Gastrocnemius medialis (tissue), 4 donors: ENCODE data around the gene SPON1. TPM values are rescaled to one million over a fixed set of nuclear protein-coding genes. Genes with fewer than 3 reads are reported as not detected.

ENCODE experiments used
- ATAC-seq, 2 donors: fragments of 150-250 bp; one replicate each; pipeline ENCODE4 v1.9.1; 2016
- DNase-seq, 2 donors: peaks; one replicate each; pipeline ENCODE4 v3.0.0-alpha.2; 2019
- H3K27ac ChIP-seq, 4 donors: fragments of 200-600 bp; sonication (generic); 1 replicate in 1 of 4; 2 replicates in 3 of 4; pipeline ENCODE4 v1.5.1; 2016 to 2018; ENCODE audit warnings: mild to moderate bottlenecking in 2 of 4, moderate library complexity in 1 of 4
- H3K27me3 ChIP-seq, 3 donors: fragments of 200-600 bp; sonication (generic) in 2 of 3; 1 replicate in 1 of 3; 2 replicates in 2 of 3; pipeline versions ENCODE4 v1.5.1 to v1.6.0; 2016 to 2019; ENCODE audit warnings: mild to moderate bottlenecking in 1 of 3, moderate library complexity in 1 of 3
- H3K36me3 ChIP-seq, 2 donors: fragments of 200-600 bp; sonication (generic) in 1 of 2; one replicate each; pipeline ENCODE4 v1.5.1; 2017 to 2018
- H3K4me1 ChIP-seq, 2 donors: fragments of 200-600 bp; sonication (generic) in 1 of 2; one replicate each; pipeline ENCODE4 v1.5.1; 2016 to 2017; ENCODE audit warnings: mild to moderate bottlenecking in 2 of 2
- H3K4me3 ChIP-seq, 4 donors: fragments of 200-600 bp; sonication (generic) in 3 of 4; 1 replicate in 1 of 4; 2 replicates in 3 of 4; pipeline ENCODE4 v1.5.1; 2016 to 2019; ENCODE audit warnings: mild to moderate bottlenecking in 2 of 4
- H3K9me3 ChIP-seq, 3 donors: fragments of 200-600 bp; sonication (generic) in 2 of 3; 1 replicate in 1 of 3; 2 replicates in 2 of 3; pipeline ENCODE4 v1.5.1; 2016 to 2019
- CTCF ChIP-seq, 5 experiments: fragments of 450-650 bp in 3 of 5; fragments of 200-600 bp in 2 of 5; sonication (generic) in 2 of 5; IDR thresholded peaks in 4 of 5; conservative IDR thresholded peaks in 1 of 5; 1 replicate in 4 of 5; 2 replicates in 1 of 5; pipeline ENCODE4 v1.5.1; 2016 to 2019; ENCODE audit warnings: antibody characterized with exemption in 5 of 5, mild to moderate bottlenecking in 3 of 5, moderate library complexity in 3 of 5
- POLR2A ChIP-seq, 2 donors: fragments of 450-650 bp; IDR thresholded peaks; one replicate each; pipeline ENCODE4 v1.6.1; 2017; ENCODE audit warnings: antibody characterized with exemption in 2 of 2, mild to moderate bottlenecking in 2 of 2, moderate library complexity in 2 of 2
- in situ Hi-C, 4 donors: fragments of 200-750 bp; cut with MboI; loops; one replicate each; pipeline versions ENCODE4 v1.15.0 to v1.8.0; 2017; ENCODE audit warnings: low sequenced_read_pairs in 4 of 4
- intact Hi-C: fragments of 100-400 bp; cut with DNase I; formaldehyde crosslinking; loops from one replicate; pipeline ENCODE4 v1.15.1; 2023; ENCODE audit warnings: low total_unique reads
- total RNA-seq, 4 donors: library from RNA; depleted of rRNA; stranded (reverse); fragments of >200 nt; gene quantifications; one replicate each; pipeline versions ENCODE4 v1.1.0 to v1.2.3, GENCODE V29; 2016

Gene SPON1
- total RNA-seq, 4 donors from 2014 or later = 0.10 to 1.6 (median 0.36) TPM

DNA sequence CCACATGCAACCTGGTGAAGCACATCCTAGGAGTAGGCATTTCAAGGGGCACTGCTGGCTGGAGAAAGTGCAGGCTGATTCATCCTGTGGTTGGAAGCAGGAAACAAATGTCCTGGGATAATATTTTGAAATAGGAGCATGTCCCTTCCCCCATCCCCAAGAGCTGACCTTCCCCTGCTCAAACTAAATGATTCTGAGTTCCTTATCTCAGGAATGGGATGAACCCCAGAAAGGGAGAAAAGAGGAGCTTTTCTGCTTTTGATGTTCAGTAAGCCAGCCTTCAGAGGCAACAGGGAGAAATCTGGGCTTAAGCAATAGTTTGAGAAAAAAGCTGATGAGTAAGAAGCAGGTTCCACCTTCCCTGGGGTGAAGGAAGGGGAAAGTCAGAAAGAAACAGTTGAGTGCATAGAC is 19.5 kb upstream of the SPON1 start:
- in situ Hi-C loops = no loop called here
- ATAC-seq (no peak), DNase-seq (no peak)
- Histone ChIP-seq H3K36me3 (no peaks in the 10 kb centered on the region), H3K27me3 (no peaks in the 10 kb centered on the region), H3K27ac (no peak overlapping the region), H3K4me1 (no peaks in the 10 kb centered on the region), H3K4me3 (no peak overlapping the region), H3K9me3 (no peaks in the 10 kb centered on the region)
- TF ChIP-seq CTCF (IDR thresholded peaks at IDR 0.05 in 4 of 5, conservative IDR thresholded peaks at IDR 0.05 in 1 of 5) = no peak
- TF ChIP-seq POLR2A (IDR thresholded peaks at IDR 0.05) = no peak
- intact Hi-C loops = no loop called here

DNA sequence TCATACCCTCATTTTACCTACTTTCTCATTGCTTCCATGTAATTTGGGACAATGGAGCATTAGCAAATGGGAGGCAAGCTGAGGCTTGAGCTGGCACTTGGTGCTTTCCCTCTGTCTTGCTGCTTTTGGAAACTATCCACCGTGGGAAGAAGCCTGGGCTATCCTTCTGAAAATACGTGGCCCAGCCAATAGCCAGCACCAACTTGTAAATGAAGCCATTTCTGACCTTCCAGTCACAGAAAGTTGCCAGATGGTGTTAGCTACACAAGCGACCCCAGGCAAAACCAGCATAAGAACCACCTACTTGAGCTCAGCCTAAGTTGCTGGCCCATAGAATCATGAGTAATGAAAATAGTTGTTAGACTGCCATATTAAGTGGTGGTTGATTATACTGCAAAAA is 18.5 kb upstream of the SPON1 start:
- intact Hi-C loops = no loop called here
- Histone ChIP-seq H3K36me3 (no peaks in the 10 kb centered on the region), H3K9me3 (no peaks in the 10 kb centered on the region), H3K4me3 (no peak overlapping the region), H3K4me1 (no peaks in the 10 kb centered on the region), H3K27ac (no peak overlapping the region), H3K27me3 (no peaks in the 10 kb centered on the region)
- ATAC-seq = no peak
- in situ Hi-C loops = no loop called here
- no peak for DNase-seq
- no peak for TF ChIP-seq POLR2A (IDR thresholded peaks at IDR 0.05)
- no peak for TF ChIP-seq CTCF (IDR thresholded peaks at IDR 0.05 in 4 of 5, conservative IDR thresholded peaks at IDR 0.05 in 1 of 5)

DNA sequence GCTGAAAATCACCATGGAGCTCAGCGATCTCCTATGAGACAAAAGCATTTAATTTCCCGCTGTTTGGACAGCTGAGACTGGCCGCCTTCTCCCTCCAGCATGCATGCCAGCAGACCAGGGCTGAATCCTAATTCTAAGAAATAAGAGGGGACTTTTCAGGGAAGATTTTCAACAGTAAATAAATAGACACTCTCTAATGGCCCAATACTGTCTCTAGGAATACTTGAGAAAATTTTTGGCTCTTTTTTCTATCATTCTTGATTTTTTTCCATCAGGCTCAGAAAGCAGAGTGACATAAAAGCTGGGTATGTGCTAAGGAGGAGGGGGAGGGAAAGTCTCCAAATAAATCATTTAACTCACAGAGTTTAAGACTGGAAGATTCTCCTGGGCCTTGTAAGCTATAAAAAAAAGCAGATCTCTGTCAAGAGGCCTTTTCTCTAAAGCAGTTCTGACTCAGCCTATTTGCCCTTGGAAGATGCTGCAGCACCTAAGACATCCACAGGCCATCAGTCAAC is 17.6 kb upstream of the SPON1 start:
- no peak for TF ChIP-seq POLR2A (IDR thresholded peaks at IDR 0.05)
- TF ChIP-seq CTCF (IDR thresholded peaks at IDR 0.05 in 4 of 5, conservative IDR thresholded peaks at IDR 0.05 in 1 of 5) = no peak
- no peak for DNase-seq
- ATAC-seq = no peak

GRCh38 chr11:13947379-13947778 is 15.1 kb upstream of the SPON1 start:
- no peaks in the 10 kb centered on the region for H3K4me1 ChIP-seq
- ATAC-seq = no peak
- no peaks in the 10 kb centered on the region for H3K36me3 ChIP-seq
- H3K4me3 ChIP-seq = no peak overlapping the region
- peaks cover 0 to 2% (median 0%) of the 10 kb centered on the region in 3 donors for H3K27me3 ChIP-seq
- no peak overlapping the region for H3K27ac ChIP-seq
- no peaks in the 10 kb centered on the region for H3K9me3 ChIP-seq
- no peak for DNase-seq
- in situ Hi-C loops (no loop called here), intact Hi-C loops (no loop called here)
- TF ChIP-seq POLR2A (IDR thresholded peaks at IDR 0.05) = no peak
- no peak for TF ChIP-seq CTCF (IDR thresholded peaks at IDR 0.05 in 4 of 5, conservative IDR thresholded peaks at IDR 0.05 in 1 of 5)

More for the DNA sequence above, 17.6 kb upstream of the SPON1 start:
- no peaks in the 10 kb centered on the region for H3K36me3 ChIP-seq
- H3K4me3 ChIP-seq = no peak overlapping the region
- H3K27ac ChIP-seq = no peak overlapping the region
- peaks cover 0 to 2% (median 0%) of the 10 kb centered on the region in 3 donors for H3K27me3 ChIP-seq
- intact Hi-C loops (no loop called here), in situ Hi-C loops (no loop called here)
- H3K9me3 ChIP-seq = no peaks in the 10 kb centered on the region
- H3K4me1 ChIP-seq = no peaks in the 10 kb centered on the region

GRCh38 chr11:13949876-13950275 is 12.6 kb upstream of the SPON1 start:
- Histone ChIP-seq H3K9me3 (no peaks in the 10 kb centered on the region), H3K36me3 (no peaks in the 10 kb centered on the region), H3K27me3 (peaks cover 0 to 2% (median 0%) of the 10 kb centered on the region in 3 donors), H3K27ac (no peak overlapping the region), H3K4me3 (no peak overlapping the region), H3K4me1 (no peaks in the 10 kb centered on the region)
- TF ChIP-seq POLR2A (IDR thresholded peaks at IDR 0.05) (no peak), CTCF (IDR thresholded peaks at IDR 0.05 in 4 of 5, conservative IDR thresholded peaks at IDR 0.05 in 1 of 5) (no peak)
- in situ Hi-C loops (loop anchor here in 3 of 4 donors (10.0 to 25.0 kb wide), 3 partner anchors 195 to 295 kb away; no protein-coding TSS in a partner anchor), intact Hi-C loops (no loop called here)
- ATAC-seq (no peak), DNase-seq (no peak)
